A549 (cell line): ENCODE measurements around the gene DSCAM.

Source experiments
- BHLHE40 ChIP-seq: IDR thresholded peaks from 2 replicates; pipeline ENCODE4 v1.6.1; 2012; ENCODE audit warnings: low read depth, low read length, inconsistent platforms
- CTCF ChIP-seq: fragments of >200 bp; sonication (Bioruptor Twin); formaldehyde crosslinking; IDR thresholded peaks from 3 replicates; pipeline ENCODE4 v1.5.1; 2016
- PHF8 ChIP-seq: fragments of 200-600 bp; sonication (generic); IDR thresholded peaks from 2 replicates; pipeline ENCODE4 v1.6.1; 2016; ENCODE audit warnings: low read depth, mild to moderate bottlenecking, antibody characterized with exemption, moderate library complexity, borderline replicate concordance
- POLR2A ChIP-seq: IDR thresholded peaks from 2 replicates; pipeline ENCODE4 v1.6.1; 2012; ENCODE audit warnings: mild to moderate bottlenecking, low read length
- POLR2AphosphoS2 ChIP-seq: conservative IDR thresholded peaks from 2 replicates; pipeline ENCODE4 v1.6.1; 2012; ENCODE audit warnings: low read length, improper control_type of control experiment, inconsistent platforms
- ZFP36 ChIP-seq: fragments of 450-650 bp; IDR thresholded peaks from 2 replicates; pipeline ENCODE4 v1.6.1; 2014; ENCODE audit warnings: borderline replicate concordance; ENCODE audit not compliant: partially characterized antibody
- TF ChIP-seq, protein P1 (sequence below): fragments of >200 bp; sonication (Bioruptor Twin); formaldehyde crosslinking; IDR thresholded peaks from 3 replicates; pipeline ENCODE4 v1.6.1; 2016

DNA sequence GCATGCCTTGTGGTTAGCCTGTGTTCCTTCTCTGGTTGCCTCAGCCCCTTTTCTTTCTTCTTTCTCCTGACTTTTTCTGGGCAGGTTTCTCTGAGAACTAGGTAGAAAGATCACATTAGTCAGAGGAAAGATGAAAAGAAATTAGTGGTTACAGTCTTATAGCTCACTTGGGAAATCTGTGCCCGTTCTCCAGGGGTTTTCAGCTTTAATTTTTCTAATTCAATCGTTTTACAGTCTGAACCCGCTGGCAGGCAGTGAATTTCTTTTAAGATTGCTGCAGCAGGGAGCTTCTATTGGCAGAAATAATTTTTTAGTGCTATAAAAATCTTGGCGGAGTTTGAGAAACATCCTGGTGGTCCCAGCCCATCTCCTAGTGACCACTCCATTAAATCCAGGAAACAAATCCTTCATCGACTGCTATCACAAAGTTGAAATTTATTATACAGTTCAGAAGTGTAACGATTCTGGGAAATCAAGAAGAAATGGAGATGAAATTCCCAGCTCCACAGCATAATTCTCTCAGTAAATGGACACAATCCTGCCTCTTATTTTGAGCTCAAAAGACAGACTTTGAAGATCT is 866.6 kb downstream of the DSCAM start:
- TF ChIP-seq CTCF (no peak), POLR2A (no peak), PHF8 (no peak), BHLHE40 (no peak), ZFP36 (no peak), POLR2AphosphoS2 (no peak)
- TF ChIP-seq, protein P1, sequence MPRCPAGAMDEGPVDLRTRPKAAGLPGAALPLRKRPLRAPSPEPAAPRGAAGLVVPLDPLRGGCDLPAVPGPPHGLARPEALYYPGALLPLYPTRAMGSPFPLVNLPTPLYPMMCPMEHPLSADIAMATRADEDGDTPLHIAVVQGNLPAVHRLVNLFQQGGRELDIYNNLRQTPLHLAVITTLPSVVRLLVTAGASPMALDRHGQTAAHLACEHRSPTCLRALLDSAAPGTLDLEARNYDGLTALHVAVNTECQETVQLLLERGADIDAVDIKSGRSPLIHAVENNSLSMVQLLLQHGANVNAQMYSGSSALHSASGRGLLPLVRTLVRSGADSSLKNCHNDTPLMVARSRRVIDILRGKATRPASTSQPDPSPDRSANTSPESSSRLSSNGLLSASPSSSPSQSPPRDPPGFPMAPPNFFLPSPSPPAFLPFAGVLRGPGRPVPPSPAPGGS: no peak
